Liver (tissue), 3 donors: Measurements from ENCODE around the gene MCF2L.

Experiments
- ATF3 ChIP-seq: IDR thresholded peaks from 2 replicates; pipeline ENCODE4 v1.6.1; 2016; ENCODE audit warnings: antibody characterized with exemption
- CTCF ChIP-seq: fragments of 150-350 bp; IDR thresholded peaks from 2 replicates; pipeline ENCODE4 v1.5.1; 2017; ENCODE audit warnings: improper control_type of control experiment, low read depth, low read length; ENCODE audit not compliant: missing input control
- FOXA1 ChIP-seq: IDR thresholded peaks from 2 replicates; pipeline ENCODE4 v1.6.1; 2016; ENCODE audit warnings: antibody characterized with exemption
- GABPA ChIP-seq, 2 donors: IDR thresholded peaks in 1 of 2; conservative IDR thresholded peaks in 1 of 2; 2 replicates each; pipeline ENCODE4 v1.6.1; 2016; ENCODE audit warnings: antibody characterized with exemption in 2 of 2, mild to moderate bottlenecking in 1 of 2, moderate library complexity in 1 of 2
- HNF4G ChIP-seq: IDR thresholded peaks from 2 replicates; pipeline ENCODE4 v1.6.1; 2016; ENCODE audit warnings: antibody characterized with exemption
- JUND ChIP-seq, 2 donors: IDR thresholded peaks; 2 replicates each; pipeline ENCODE4 v1.6.1; 2016; ENCODE audit warnings: antibody characterized with exemption in 2 of 2
- MAX ChIP-seq: IDR thresholded peaks from 2 replicates; pipeline ENCODE4 v1.6.1; 2016; ENCODE audit warnings: antibody characterized with exemption
- NR2F2 ChIP-seq: IDR thresholded peaks from 2 replicates; pipeline ENCODE4 v1.6.1; 2016; ENCODE audit warnings: antibody characterized with exemption
- RAD21 ChIP-seq, 2 donors: IDR thresholded peaks; 2 replicates each; pipeline ENCODE4 v1.6.1; 2016; ENCODE audit warnings: antibody characterized with exemption in 2 of 2, mild to moderate bottlenecking in 2 of 2
- RXRA ChIP-seq, 2 donors: IDR thresholded peaks; 2 replicates each; pipeline ENCODE4 v1.6.1; 2017 to 2018; ENCODE audit warnings: antibody characterized with exemption in 2 of 2, mild to moderate bottlenecking in 1 of 2
- SP1 ChIP-seq: IDR thresholded peaks from 2 replicates; pipeline ENCODE4 v1.6.1; 2018; ENCODE audit warnings: antibody characterized with exemption, mild to moderate bottlenecking
- TAF1 ChIP-seq: conservative IDR thresholded peaks from 2 replicates; pipeline ENCODE4 v1.6.1; 2016; ENCODE audit warnings: antibody characterized with exemption, mild to moderate bottlenecking
- YY1 ChIP-seq: IDR thresholded peaks from 2 replicates; pipeline ENCODE4 v1.6.1; 2016; ENCODE audit warnings: antibody characterized with exemption, mild to moderate bottlenecking
- TF ChIP-seq, protein P1 (sequence below): IDR thresholded peaks from 2 replicates; pipeline ENCODE4 v1.6.1; 2016; ENCODE audit warnings: antibody characterized with exemption, mild to moderate bottlenecking
- donor health status: healthy.
- donor health status: healthy.

DNA sequence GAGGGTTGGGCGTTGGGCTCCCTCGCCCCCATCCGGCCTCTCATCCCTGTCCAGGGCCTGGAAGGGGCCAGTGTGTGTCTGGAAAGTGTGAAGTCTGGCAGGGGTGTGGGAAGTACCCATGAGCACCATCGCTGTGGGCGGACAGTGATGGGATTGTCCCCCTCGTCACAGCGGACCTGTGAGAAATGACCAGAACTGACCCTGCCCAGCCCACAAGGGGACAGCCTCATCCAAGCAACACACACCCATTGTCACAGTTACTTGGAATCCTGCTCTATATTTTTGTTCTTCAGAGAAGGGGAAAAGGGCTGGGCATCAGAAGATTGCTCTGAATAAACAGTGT lies 18.6 kb downstream of the MCF2L start:
- TF ChIP-seq JUND (IDR thresholded peaks at IDR 0.05) (no peak), RAD21 (IDR thresholded peaks at IDR 0.05) (no peak), MAX (no peak), CTCF (no peak), SP1 (no peak), ATF3 (no peak), TAF1 (no peak), RXRA (IDR thresholded peaks at IDR 0.05) (no peak), YY1 (no peak), GABPA (IDR thresholded peaks at IDR 0.05 in 1 of 2, conservative IDR thresholded peaks at IDR 0.05 in 1 of 2) (no peak), HNF4G (no peak), FOXA1 (no peak), NR2F2 (no peak)
- TF ChIP-seq, protein P1, sequence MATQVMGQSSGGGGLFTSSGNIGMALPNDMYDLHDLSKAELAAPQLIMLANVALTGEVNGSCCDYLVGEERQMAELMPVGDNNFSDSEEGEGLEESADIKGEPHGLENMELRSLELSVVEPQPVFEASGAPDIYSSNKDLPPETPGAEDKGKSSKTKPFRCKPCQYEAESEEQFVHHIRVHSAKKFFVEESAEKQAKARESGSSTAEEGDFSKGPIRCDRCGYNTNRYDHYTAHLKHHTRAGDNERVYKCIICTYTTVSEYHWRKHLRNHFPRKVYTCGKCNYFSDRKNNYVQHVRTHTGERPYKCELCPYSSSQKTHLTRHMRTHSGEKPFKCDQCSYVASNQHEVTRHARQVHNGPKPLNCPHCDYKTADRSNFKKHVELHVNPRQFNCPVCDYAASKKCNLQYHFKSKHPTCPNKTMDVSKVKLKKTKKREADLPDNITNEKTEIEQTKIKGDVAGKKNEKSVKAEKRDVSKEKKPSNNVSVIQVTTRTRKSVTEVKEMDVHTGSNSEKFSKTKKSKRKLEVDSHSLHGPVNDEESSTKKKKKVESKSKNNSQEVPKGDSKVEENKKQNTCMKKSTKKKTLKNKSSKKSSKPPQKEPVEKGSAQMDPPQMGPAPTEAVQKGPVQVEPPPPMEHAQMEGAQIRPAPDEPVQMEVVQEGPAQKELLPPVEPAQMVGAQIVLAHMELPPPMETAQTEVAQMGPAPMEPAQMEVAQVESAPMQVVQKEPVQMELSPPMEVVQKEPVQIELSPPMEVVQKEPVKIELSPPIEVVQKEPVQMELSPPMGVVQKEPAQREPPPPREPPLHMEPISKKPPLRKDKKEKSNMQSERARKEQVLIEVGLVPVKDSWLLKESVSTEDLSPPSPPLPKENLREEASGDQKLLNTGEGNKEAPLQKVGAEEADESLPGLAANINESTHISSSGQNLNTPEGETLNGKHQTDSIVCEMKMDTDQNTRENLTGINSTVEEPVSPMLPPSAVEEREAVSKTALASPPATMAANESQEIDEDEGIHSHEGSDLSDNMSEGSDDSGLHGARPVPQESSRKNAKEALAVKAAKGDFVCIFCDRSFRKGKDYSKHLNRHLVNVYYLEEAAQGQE: no peak
